Mesothelial cell of epicardium (in vitro differentiated cells): ENCODE measurements around the gene ARHGAP25. TPM values are rescaled to one million over a fixed set of nuclear protein-coding genes. Genes with fewer than 3 reads are reported as not detected.

Source experiments
- DNase-seq, 2 experiments: peaks; one replicate each; pipeline ENCODE4 v3.0.0; 2021; ENCODE audit warnings: low spot score in 2 of 2; ENCODE audit not compliant: unreplicated experiment in 2 of 2
- H3K27ac Mint-ChIP-seq: 2 replicates; pipeline ENCODE4 v1.8.0; 2021; ENCODE audit warnings: mixed read lengths
- H3K27me3 Mint-ChIP-seq: 2 replicates; pipeline ENCODE4 v1.8.0; 2021; ENCODE audit warnings: low read depth, mixed read lengths
- H3K36me3 Mint-ChIP-seq: 2 replicates; pipeline ENCODE4 v1.8.0; 2021; ENCODE audit warnings: mixed read lengths
- H3K4me1 Mint-ChIP-seq: 2 replicates; pipeline ENCODE4 v1.8.0; 2021; ENCODE audit warnings: mixed read lengths
- H3K4me3 Mint-ChIP-seq: 2 replicates; pipeline ENCODE4 v1.8.0; 2021; ENCODE audit warnings: mild to moderate bottlenecking, moderate library complexity, mixed read lengths
- H3K9me3 Mint-ChIP-seq: 2 replicates; pipeline ENCODE4 v1.8.0; 2021; ENCODE audit warnings: mixed read lengths
- CTCF ChIP-seq: fragments of 200-600 bp; sonication (generic); IDR thresholded peaks from one replicate; pipeline ENCODE4 v1.5.0; 2021; ENCODE audit warnings: antibody characterized with exemption; ENCODE audit not compliant: unreplicated experiment
- total RNA-seq: library from RNA; stranded (reverse); gene quantifications from 3 replicates; pipeline ENCODE4 v1.2.1, GENCODE V29; 2021

Gene ARHGAP25
- total RNA-seq, 1 donor from 2014 or later, result 1.4 TPM

- Mint-ChIP-seq H3K27ac (no peak overlapping the region), H3K9me3 (no peaks in the 10 kb centered on the region), H3K4me1 (peaks cover 9% of the 10 kb centered on the region), H3K27me3 (peaks cover 15% of the 10 kb centered on the region), H3K4me3 (no peak overlapping the region), H3K36me3 (no peaks in the 10 kb centered on the region)
- DNase-seq, result no peak
- no peak for TF ChIP-seq CTCF
Observed at GRCh38 chr2:68857202-68857845, 122.7 kb downstream of the ARHGAP25 start.

GRCh38 chr2:68857855-68858456 is 123.3 kb downstream of the ARHGAP25 start:
- H3K27ac Mint-ChIP-seq, result no peak overlapping the region
- no peaks in the 10 kb centered on the region for H3K9me3 Mint-ChIP-seq
- TF ChIP-seq CTCF, result no peak
- no peaks in the 10 kb centered on the region for H3K36me3 Mint-ChIP-seq
- H3K4me1 Mint-ChIP-seq, result peaks cover 9% of the 10 kb centered on the region
- H3K4me3 Mint-ChIP-seq, result no peak overlapping the region
- DNase-seq, result no peak
- peaks cover 13% of the 10 kb centered on the region for H3K27me3 Mint-ChIP-seq

GRCh38 chr2:68860111-68860510 is 125.5 kb downstream of the ARHGAP25 start:
- Mint-ChIP-seq H3K4me1 (peaks cover 9% of the 10 kb centered on the region), H3K4me3 (no peak overlapping the region), H3K27ac (no peak overlapping the region), H3K27me3 (peaks cover 15% of the 10 kb centered on the region), H3K36me3 (no peaks in the 10 kb centered on the region), H3K9me3 (no peaks in the 10 kb centered on the region)
- no peak for TF ChIP-seq CTCF
- DNase-seq, result no peak

- DNase-seq, result no peak
- H3K27me3 Mint-ChIP-seq, result peaks cover 17% of the 10 kb centered on the region
- no peak overlapping the region for H3K27ac Mint-ChIP-seq
- H3K36me3 Mint-ChIP-seq, result no peaks in the 10 kb centered on the region
- no peak for TF ChIP-seq CTCF
- no peak overlapping the region for H3K4me3 Mint-ChIP-seq
- H3K9me3 Mint-ChIP-seq, result no peaks in the 10 kb centered on the region
- peaks cover 9% of the 10 kb centered on the region for H3K4me1 Mint-ChIP-seq
Observed at GRCh38 chr2:68861330-68861729, 126.7 kb downstream of the ARHGAP25 start.

GRCh38 chr2:68862889-68863288 is 128.3 kb downstream of the ARHGAP25 start:
- Mint-ChIP-seq H3K27me3 (peaks cover 12% of the 10 kb centered on the region), H3K9me3 (no peaks in the 10 kb centered on the region), H3K36me3 (no peaks in the 10 kb centered on the region), H3K4me3 (no peak overlapping the region), H3K27ac (no peak overlapping the region), H3K4me1 (peaks cover 9% of the 10 kb centered on the region)
- no peak for TF ChIP-seq CTCF
- DNase-seq, result no peak
